Hepatocyte (in vitro differentiated cells): Measurements from ENCODE around the gene TSHZ3. TPM values are rescaled to one million over a fixed set of nuclear protein-coding genes. Genes with fewer than 3 reads are reported as not detected.

Experiments used
- DNase-seq: peaks from one replicate; pipeline ENCODE4 v3.0.0-alpha.2; 2016; ENCODE audit warnings: low spot score
- H2AFZ ChIP-seq: fragments of 200-600 bp; sonication (generic); 2 replicates; pipeline ENCODE4 v1.6.0; 2016; ENCODE audit warnings: antibody characterized with exemption, mild to moderate bottlenecking
- H3K27ac ChIP-seq: fragments of 200-600 bp; sonication (generic); 2 replicates; pipeline ENCODE4 v1.5.1; 2016; ENCODE audit warnings: mild to moderate bottlenecking
- H3K27me3 ChIP-seq: fragments of 200-600 bp; sonication (generic); 2 replicates; pipeline ENCODE4 v1.6.1; 2016
- H3K36me3 ChIP-seq: fragments of 200-600 bp; sonication (generic); replicated peaks from 2 replicates; pipeline ENCODE4 v1.5.1; 2016; ENCODE audit warnings: low read depth; ENCODE audit not compliant: insufficient read depth
- H3K4me1 ChIP-seq: fragments of 200-600 bp; sonication (generic); 2 replicates; pipeline ENCODE4 v1.5.1; 2016; ENCODE audit warnings: mild to moderate bottlenecking, moderate library complexity; ENCODE audit not compliant: insufficient read depth
- H3K4me2 ChIP-seq: fragments of 200-600 bp; sonication (generic); 2 replicates; pipeline ENCODE4 v1.6.0; 2016
- H3K4me3 ChIP-seq: fragments of 200-600 bp; sonication (generic); 2 replicates; pipeline ENCODE4 v1.5.1; 2016; ENCODE audit warnings: mild to moderate bottlenecking
- H3K79me2 ChIP-seq: fragments of 200-600 bp; sonication (generic); 2 replicates; pipeline ENCODE4 v1.6.0; 2017; ENCODE audit warnings: mild to moderate bottlenecking
- H3K9me2 ChIP-seq: fragments of 200-600 bp; sonication (generic); replicated peaks from 2 replicates; pipeline ENCODE4 v1.6.0; 2017; ENCODE audit warnings: mild to moderate bottlenecking; ENCODE audit not compliant: insufficient read depth
- H3K9me3 ChIP-seq: fragments of 200-600 bp; sonication (generic); 2 replicates; pipeline ENCODE4 v1.5.1; 2016; ENCODE audit warnings: low read depth, mild to moderate bottlenecking
- H4K20me1 ChIP-seq: fragments of 200-600 bp; sonication (generic); 2 replicates; pipeline ENCODE4 v1.6.0; 2016; ENCODE audit warnings: mild to moderate bottlenecking; ENCODE audit not compliant: insufficient read depth, poor library complexity, severe bottlenecking
- EZH2 ChIP-seq: fragments of 200-600 bp; sonication (generic); IDR thresholded peaks from 2 replicates; pipeline ENCODE4 v1.6.1; 2016; ENCODE audit warnings: antibody characterized with exemption, mild to moderate bottlenecking, borderline replicate concordance
- EZH2phosphoT487 ChIP-seq: fragments of 200-600 bp; sonication (generic); IDR thresholded peaks from one replicate; pipeline ENCODE4 v1.6.1; 2018; ENCODE audit warnings: antibody characterized with exemption, mild to moderate bottlenecking, low read depth, moderate library complexity; ENCODE audit not compliant: unreplicated experiment, severe bottlenecking
- WGBS: methylation state at CpG from one replicate; pipeline ENCODE4 v1.1.6; 2016; ENCODE audit warnings: low lambda C conversion rate; ENCODE audit errors: missing lambda C conversion rate; 5-methylcytosine and 5-hydroxymethylcytosine counted together
- polyA plus RNA-seq: library from polyadenylated mRNA; unstranded; fragments of >200 nt; fragmentation: Nextera tagmentation; extraction: Ambion mirVana; gene quantifications from 2 replicates; pipeline ENCODE4 v1.2.1, GENCODE V29; 2016
- total RNA-seq: library from RNA; depleted of rRNA; stranded (reverse); fragments of >200 nt; gene quantifications from 2 replicates; pipeline ENCODE4 v1.2.3, GENCODE V29; 2014
- TF ChIP-seq, protein P1 (sequence below): fragments of 200-600 bp; sonication (generic); IDR thresholded peaks from 2 replicates; pipeline ENCODE4 v1.5.1; 2016; ENCODE audit warnings: antibody characterized with exemption, mild to moderate bottlenecking; ENCODE audit not compliant: poor library complexity

TSHZ3 gene
- total and polyA plus RNA-seq, 2 experiments from 2014 or later, result 4.9 to 5.3 TPM

DNA sequence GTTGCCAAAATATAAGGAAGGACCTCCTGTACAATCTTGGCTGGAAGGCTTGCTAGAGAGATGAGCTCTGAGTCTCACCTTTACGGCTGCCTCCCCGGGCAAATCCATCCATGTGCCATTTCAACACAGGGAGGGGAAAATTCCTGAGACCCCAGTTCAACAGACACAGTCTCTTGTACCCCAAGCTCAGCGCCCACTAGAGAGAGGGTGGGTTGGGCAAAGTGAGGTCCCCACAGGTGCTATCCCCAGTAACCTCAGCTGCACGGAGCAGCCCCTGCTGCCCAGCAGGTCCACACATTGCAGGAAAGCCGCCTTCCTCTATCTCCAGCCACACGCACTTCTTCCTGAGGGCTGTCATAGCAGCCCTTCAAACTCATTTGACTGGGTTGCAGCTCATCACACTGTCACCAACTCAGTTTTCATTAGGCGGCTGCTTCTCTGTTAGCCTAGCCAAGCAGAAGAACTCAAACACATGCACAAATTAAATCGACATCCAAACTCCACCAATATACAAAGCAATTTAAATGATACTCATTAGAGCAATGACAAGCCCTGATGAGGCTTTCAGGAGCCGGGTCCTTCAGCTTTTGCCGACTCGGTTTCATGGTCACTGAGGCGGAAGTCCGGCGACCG, 80.4 kb downstream of the TSHZ3 start:
- TF ChIP-seq, protein P1, sequence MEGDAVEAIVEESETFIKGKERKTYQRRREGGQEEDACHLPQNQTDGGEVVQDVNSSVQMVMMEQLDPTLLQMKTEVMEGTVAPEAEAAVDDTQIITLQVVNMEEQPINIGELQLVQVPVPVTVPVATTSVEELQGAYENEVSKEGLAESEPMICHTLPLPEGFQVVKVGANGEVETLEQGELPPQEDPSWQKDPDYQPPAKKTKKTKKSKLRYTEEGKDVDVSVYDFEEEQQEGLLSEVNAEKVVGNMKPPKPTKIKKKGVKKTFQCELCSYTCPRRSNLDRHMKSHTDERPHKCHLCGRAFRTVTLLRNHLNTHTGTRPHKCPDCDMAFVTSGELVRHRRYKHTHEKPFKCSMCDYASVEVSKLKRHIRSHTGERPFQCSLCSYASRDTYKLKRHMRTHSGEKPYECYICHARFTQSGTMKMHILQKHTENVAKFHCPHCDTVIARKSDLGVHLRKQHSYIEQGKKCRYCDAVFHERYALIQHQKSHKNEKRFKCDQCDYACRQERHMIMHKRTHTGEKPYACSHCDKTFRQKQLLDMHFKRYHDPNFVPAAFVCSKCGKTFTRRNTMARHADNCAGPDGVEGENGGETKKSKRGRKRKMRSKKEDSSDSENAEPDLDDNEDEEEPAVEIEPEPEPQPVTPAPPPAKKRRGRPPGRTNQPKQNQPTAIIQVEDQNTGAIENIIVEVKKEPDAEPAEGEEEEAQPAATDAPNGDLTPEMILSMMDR, result no peak
- TF ChIP-seq EZH2 (no peak), EZH2phosphoT487 (no peak)
- Histone ChIP-seq H3K9me2 (no peaks in the 10 kb centered on the region), H3K36me3 (no peaks in the 10 kb centered on the region), H3K4me2 (no peak overlapping the region), H3K27me3 (no peaks in the 10 kb centered on the region), H3K9me3 (no peaks in the 10 kb centered on the region), H3K79me2 (no peaks in the 10 kb centered on the region), H4K20me1 (no peaks in the 10 kb centered on the region), H3K27ac (no peak overlapping the region), H3K4me3 (no peak overlapping the region), H3K4me1 (no peaks in the 10 kb centered on the region), H2AFZ (no peak overlapping the region)
- DNase-seq, result no peak
- 89% methylated on average over 15 of the region's 15 CpGs for WGBS

DNA sequence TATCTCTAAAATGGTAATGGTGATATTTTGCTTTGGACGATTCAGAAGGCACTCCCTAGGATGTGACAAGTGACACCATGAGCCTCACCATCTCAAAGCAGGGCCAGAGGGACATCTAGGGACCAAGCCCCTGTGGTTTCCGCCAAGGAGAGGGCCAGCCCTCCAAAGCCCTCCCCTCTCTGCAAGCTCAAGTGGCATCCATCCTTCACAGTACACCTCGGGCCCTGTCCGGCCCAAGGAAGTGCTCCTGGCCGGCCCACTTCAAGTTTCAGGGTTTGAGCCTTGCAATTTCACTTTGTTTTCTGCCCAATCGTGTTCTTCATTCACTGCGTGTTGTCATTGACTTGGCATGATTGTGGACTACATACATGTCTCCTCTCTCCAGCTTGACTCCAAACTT, 82.5 kb downstream of the TSHZ3 start:
- H3K27ac ChIP-seq, result no peak overlapping the region
- no peaks in the 10 kb centered on the region for H3K9me3 ChIP-seq
- H3K9me2 ChIP-seq, result no peaks in the 10 kb centered on the region
- no peak overlapping the region for H3K4me3 ChIP-seq
- H3K36me3 ChIP-seq, result no peaks in the 10 kb centered on the region
- no peaks in the 10 kb centered on the region for H3K27me3 ChIP-seq
- H3K79me2 ChIP-seq, result no peaks in the 10 kb centered on the region
- no peaks in the 10 kb centered on the region for H4K20me1 ChIP-seq
- DNase-seq, result no peak
- TF ChIP-seq EZH2phosphoT487 (no peak), EZH2 (no peak)
- TF ChIP-seq, protein P1, result no peak
- WGBS, result 95% methylated on average over 7 of the region's 7 CpGs
- H3K4me2 ChIP-seq, result no peak overlapping the region
- H3K4me1 ChIP-seq, result peaks cover 11% of the 10 kb centered on the region
- no peak overlapping the region for H2AFZ ChIP-seq

DNA sequence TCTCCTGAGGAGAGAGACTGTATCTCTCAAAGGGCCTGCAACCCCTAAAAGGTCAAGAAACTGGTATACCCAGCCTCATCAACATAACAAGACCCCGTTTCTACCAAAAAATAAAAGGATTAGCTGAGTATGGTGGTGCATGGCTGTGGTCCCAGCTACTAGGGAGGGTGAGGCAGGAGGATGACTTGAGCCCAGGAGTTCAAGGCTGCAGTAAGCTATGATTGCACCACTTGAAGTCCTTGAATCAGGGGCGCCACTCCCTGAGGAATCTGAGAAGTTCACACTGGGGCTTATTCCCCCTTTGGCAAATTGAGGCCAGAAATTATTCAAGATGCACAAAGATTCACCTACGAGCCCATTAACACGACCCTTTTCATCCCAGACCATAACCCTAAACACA, 83.0 kb downstream of the TSHZ3 start:
- Histone ChIP-seq H2AFZ (no peak overlapping the region), H3K4me1 (peaks cover 12% of the 10 kb centered on the region), H3K27me3 (no peaks in the 10 kb centered on the region), H3K79me2 (no peaks in the 10 kb centered on the region), H3K9me3 (no peaks in the 10 kb centered on the region), H3K36me3 (no peaks in the 10 kb centered on the region), H3K4me2 (no peak overlapping the region), H3K9me2 (no peaks in the 10 kb centered on the region), H4K20me1 (no peaks in the 10 kb centered on the region), H3K4me3 (no peak overlapping the region), H3K27ac (no peak overlapping the region)
- 93% methylated on average over 4 of the region's 4 CpGs for WGBS
- no peak for DNase-seq
- no peak for TF ChIP-seq EZH2phosphoT487
- TF ChIP-seq EZH2, result no peak
- TF ChIP-seq, protein P1, result no peak
